HEK293T (cell line): ENCODE results near the gene STARD13.

ENCODE experiments used
- CTCF ChIA-PET: fragments of 350-600 bp; formaldehyde crosslinking; extraction: SDS; loops from one replicate; lab custom pipeline; 2021; ENCODE audit warnings: antibody characterized with exemption, inconsistent platforms; lab: Yijun Ruan, JAX
- POLR2A ChIA-PET: fragments of 350-600 bp; formaldehyde crosslinking; extraction: SDS; loops from one replicate; lab custom pipeline; 2020; ENCODE audit warnings: antibody characterized with exemption, inconsistent platforms; lab: Yijun Ruan, JAX
- DNase-seq: peaks from one replicate; pipeline ENCODE4 v3.0.0; 2012; ENCODE audit warnings: mixed read lengths; ENCODE audit errors: extremely low spot score
- ARNT ChIP-seq: fragments of 450-650 bp; IDR thresholded peaks from 2 replicates; pipeline ENCODE4 v1.6.1; 2017; ENCODE audit warnings: mild to moderate bottlenecking
- BHLHE40 ChIP-seq: fragments of 450-650 bp; IDR thresholded peaks from 2 replicates; pipeline ENCODE4 v1.6.1; 2016; ENCODE audit warnings: mild to moderate bottlenecking, moderate library complexity, borderline replicate concordance
- CTBP1 ChIP-seq: fragments of 450-650 bp; IDR thresholded peaks from 2 replicates; pipeline ENCODE4 v1.6.1; 2016; ENCODE audit warnings: borderline replicate concordance
- ELF4 ChIP-seq: fragments of 450-650 bp; IDR thresholded peaks from 2 replicates; pipeline ENCODE4 v1.6.1; 2017; ENCODE audit warnings: antibody characterized with exemption
- FOXA1 ChIP-seq: fragments of 450-650 bp; IDR thresholded peaks from 2 replicates; pipeline ENCODE4 v1.6.1; 2016; ENCODE audit warnings: mild to moderate bottlenecking
- FOXK2 ChIP-seq: fragments of 450-650 bp; IDR thresholded peaks from 2 replicates; pipeline ENCODE4 v1.6.1; 2016; ENCODE audit warnings: mild to moderate bottlenecking
- FOXM1 ChIP-seq: fragments of 450-650 bp; IDR thresholded peaks from 2 replicates; pipeline ENCODE4 v1.6.1; 2017; ENCODE audit warnings: mild to moderate bottlenecking, borderline replicate concordance
- HDGF ChIP-seq: fragments of 450-650 bp; IDR thresholded peaks from 2 replicates; pipeline ENCODE4 v1.6.1; 2017; ENCODE audit warnings: antibody characterized with exemption, borderline replicate concordance
- L3MBTL2 ChIP-seq: fragments of 450-650 bp; conservative IDR thresholded peaks from 2 replicates; pipeline ENCODE4 v1.6.1; 2016; ENCODE audit warnings: mild to moderate bottlenecking
- LEF1 ChIP-seq: fragments of 450-650 bp; IDR thresholded peaks from 2 replicates; pipeline ENCODE4 v1.6.1; 2017; ENCODE audit warnings: mild to moderate bottlenecking, borderline replicate concordance
- NFRKB ChIP-seq: fragments of 450-650 bp; IDR thresholded peaks from 2 replicates; pipeline ENCODE4 v1.6.1; 2016; ENCODE audit warnings: mild to moderate bottlenecking, moderate library complexity
- PKNOX1 ChIP-seq: fragments of 450-650 bp; IDR thresholded peaks from 2 replicates; pipeline ENCODE4 v1.6.1; 2016
- SP1 ChIP-seq: fragments of 450-650 bp; IDR thresholded peaks from 2 replicates; pipeline ENCODE4 v1.6.1; 2017
- SUZ12 ChIP-seq: fragments of 450-650 bp; IDR thresholded peaks from 2 replicates; pipeline ENCODE4 v1.6.1; 2016; ENCODE audit warnings: mild to moderate bottlenecking
- TARDBP ChIP-seq: fragments of 450-650 bp; IDR thresholded peaks from 2 replicates; pipeline ENCODE4 v1.6.1; 2016
- ZNF384 ChIP-seq: fragments of 450-650 bp; IDR thresholded peaks from 2 replicates; pipeline ENCODE4 v1.6.1; 2016

The STARD13 gene

GRCh38 chr13:33189470-33189869 lies 96.1 kb downstream of the STARD13 start:
- ChIA-PET POLR2A (no interaction called here), CTCF (no interaction called here)
- TF ChIP-seq FOXA1 (no peak), PKNOX1 (no peak), BHLHE40 (no peak), SUZ12 (no peak), L3MBTL2 (no peak), ELF4 (no peak), SP1 (no peak), ARNT (no peak), ZNF384 (no peak), LEF1 (no peak), FOXM1 (no peak), NFRKB (no peak)
- no peak for DNase-seq

GRCh38 chr13:33188093-33188882 lies 97.3 kb downstream of the STARD13 start:
- ChIA-PET CTCF (no interaction called here), POLR2A (no interaction called here)
- no peak for DNase-seq
- TF ChIP-seq FOXM1 (no peak), ELF4 (no peak), SP1 (no peak), BHLHE40 (no peak), FOXA1 (no peak), SUZ12 (no peak), TARDBP (no peak), ZNF384 (no peak), HDGF (no peak), LEF1 (no peak), FOXK2 (no peak), CTBP1 (no peak), NFRKB (no peak)

GRCh38 chr13:33186861-33187291 lies 98.7 kb downstream of the STARD13 start:
- TF ChIP-seq FOXA1 (no peak), PKNOX1 (no peak), L3MBTL2 (no peak), ARNT (no peak), CTBP1 (no peak), BHLHE40 (no peak), LEF1 (no peak), NFRKB (no peak), FOXK2 (no peak), HDGF (no peak), ZNF384 (no peak), TARDBP (no peak), ELF4 (no peak)
- ChIA-PET CTCF (no interaction called here), POLR2A (no interaction called here)
- no peak for DNase-seq

GRCh38 chr13:33185853-33186252 lies 99.7 kb downstream of the STARD13 start:
- ChIA-PET CTCF (no interaction called here), POLR2A (no interaction called here)

GRCh38 chr13:33184530-33184929 lies 101.0 kb downstream of the STARD13 start:
- POLR2A ChIA-PET, result no interaction called here
- TF ChIP-seq ELF4, result no peak
- no peak for TF ChIP-seq BHLHE40
- TF ChIP-seq LEF1, result no peak
- no peak for TF ChIP-seq ARNT
- no peak for TF ChIP-seq FOXM1
- TF ChIP-seq NFRKB, result no peak
- DNase-seq, result no peak
- CTCF ChIA-PET, result no interaction called here

More at GRCh38 chr13:33185853-33186252, 99.7 kb downstream of the STARD13 start:
- no peak for TF ChIP-seq ELF4
- TF ChIP-seq FOXA1, result no peak
- no peak for TF ChIP-seq CTBP1
- no peak for TF ChIP-seq SP1
- no peak for TF ChIP-seq NFRKB
- TF ChIP-seq SUZ12, result no peak
- no peak for TF ChIP-seq LEF1
- TF ChIP-seq FOXK2, result no peak
- no peak for TF ChIP-seq ZNF384
- no peak for DNase-seq

- CTCF ChIA-PET, result no interaction called here
- TF ChIP-seq CTBP1 (no peak), ZNF384 (no peak), L3MBTL2 (no peak), FOXM1 (no peak)
- DNase-seq, result no peak
- POLR2A ChIA-PET, result no interaction called here
Measured at GRCh38 chr13:33184112-33184490, 101.5 kb downstream of the STARD13 start.

GRCh38 chr13:33183431-33184111 lies 102.0 kb downstream of the STARD13 start:
- POLR2A ChIA-PET, result no interaction called here
- no peak for DNase-seq
- CTCF ChIA-PET, result no interaction called here
- TF ChIP-seq ARNT, result no peak
- no peak for TF ChIP-seq ELF4
- TF ChIP-seq TARDBP, result no peak
- TF ChIP-seq PKNOX1, result no peak
- no peak for TF ChIP-seq LEF1
- TF ChIP-seq ZNF384, result no peak
- TF ChIP-seq NFRKB, result no peak
- TF ChIP-seq CTBP1, result no peak
